ENCODE measurements around the gene ZFYVE27. TPM values are rescaled to one million over a fixed set of nuclear protein-coding genes. Genes with fewer than 3 reads are reported as not detected.

Gene ZFYVE27
- total and polyA plus RNA-seq, 7 donors: 7.2 to 42.2 (median 11.0) TPM

- WGBS, 2 donors: 97 to 98% methylated on average over 3 of the region's 3 CpGs
- intact Hi-C loops (cut with DNase I): no loop called here
- Histone ChIP-seq H3K4me1 (no peaks in the 10 kb centered on the region), H3K9me3 (no peaks in the 10 kb centered on the region), H3K27ac (peak overlapping the region in 2 of 4 donors; percentile 31 to 60), H3K27me3 (peaks cover 0 to 3% (median 0%) of the 10 kb centered on the region in 3 donors), H3K36me3 (peaks cover 7 to 26% (median 14%) of the 10 kb centered on the region in 4 donors), H3K4me3 (no peak overlapping the region)
- TF ChIP-seq POLR2A (IDR thresholded peaks at IDR 0.05) (no peak), EP300 (IDR thresholded peaks at IDR 0.05) (no peak), POLR2AphosphoS5 (IDR thresholded peaks at IDR 0.05) (no peak)
- TF ChIP-seq, protein P1, sequence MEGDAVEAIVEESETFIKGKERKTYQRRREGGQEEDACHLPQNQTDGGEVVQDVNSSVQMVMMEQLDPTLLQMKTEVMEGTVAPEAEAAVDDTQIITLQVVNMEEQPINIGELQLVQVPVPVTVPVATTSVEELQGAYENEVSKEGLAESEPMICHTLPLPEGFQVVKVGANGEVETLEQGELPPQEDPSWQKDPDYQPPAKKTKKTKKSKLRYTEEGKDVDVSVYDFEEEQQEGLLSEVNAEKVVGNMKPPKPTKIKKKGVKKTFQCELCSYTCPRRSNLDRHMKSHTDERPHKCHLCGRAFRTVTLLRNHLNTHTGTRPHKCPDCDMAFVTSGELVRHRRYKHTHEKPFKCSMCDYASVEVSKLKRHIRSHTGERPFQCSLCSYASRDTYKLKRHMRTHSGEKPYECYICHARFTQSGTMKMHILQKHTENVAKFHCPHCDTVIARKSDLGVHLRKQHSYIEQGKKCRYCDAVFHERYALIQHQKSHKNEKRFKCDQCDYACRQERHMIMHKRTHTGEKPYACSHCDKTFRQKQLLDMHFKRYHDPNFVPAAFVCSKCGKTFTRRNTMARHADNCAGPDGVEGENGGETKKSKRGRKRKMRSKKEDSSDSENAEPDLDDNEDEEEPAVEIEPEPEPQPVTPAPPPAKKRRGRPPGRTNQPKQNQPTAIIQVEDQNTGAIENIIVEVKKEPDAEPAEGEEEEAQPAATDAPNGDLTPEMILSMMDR (IDR thresholded peaks at IDR 0.05): no peak
- DNase-seq: no peak
These were observed 27.0 kb downstream of the ZFYVE27 start for GRCh38 chr10:97763947-97764346.

- DNase-seq: no peak
- Histone ChIP-seq H3K9me3 (no peaks in the 10 kb centered on the region), H3K4me1 (no peaks in the 10 kb centered on the region), H3K4me3 (no peak overlapping the region), H3K36me3 (peaks cover 5 to 20% (median 9%) of the 10 kb centered on the region in 4 donors), H3K27me3 (peaks cover 0 to 8% (median 2%) of the 10 kb centered on the region in 3 donors), H3K27ac (peak overlapping the region in 2 of 4 donors; percentile 31 to 60)
- intact Hi-C loops (cut with DNase I): no loop called here
- TF ChIP-seq POLR2A (IDR thresholded peaks at IDR 0.05) (no peak), POLR2AphosphoS5 (IDR thresholded peaks at IDR 0.05) (no peak), EP300 (IDR thresholded peaks at IDR 0.05) (no peak)
- TF ChIP-seq, protein P1 (IDR thresholded peaks at IDR 0.05): no peak
- 44 to 58% methylated on average over 7 of the region's 7 CpGs for WGBS, 2 donors
These were observed 27.6 kb downstream of the ZFYVE27 start for GRCh38 chr10:97764519-97764931.

DNA sequence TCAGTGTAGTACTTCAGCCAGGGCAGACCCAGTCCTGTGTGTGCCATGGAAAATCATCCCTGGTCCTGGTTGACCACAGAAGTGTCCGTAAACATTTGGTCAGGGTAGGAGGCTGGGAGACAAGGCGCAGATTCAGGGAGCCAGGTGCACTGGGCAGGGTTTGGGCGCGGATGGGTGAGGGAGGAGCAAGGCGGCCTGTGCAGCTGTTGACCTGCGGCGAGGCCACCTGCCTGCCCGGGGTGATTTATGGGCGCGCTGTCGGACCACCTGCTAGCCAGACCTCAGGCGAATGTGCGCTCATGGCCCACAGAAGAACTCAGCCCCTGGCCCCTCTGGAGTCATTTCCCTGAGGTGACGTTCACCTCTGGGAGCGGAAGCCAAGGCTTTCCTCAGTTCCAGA, 28.3 kb downstream of the ZFYVE27 start:
- WGBS, 2 donors: 26 to 70% methylated on average over 15 of the region's 15 CpGs
- peaks cover under 1 to 14% (median 3%) of the 10 kb centered on the region in 4 donors for H3K36me3 ChIP-seq
- no peak for TF ChIP-seq EP300 (IDR thresholded peaks at IDR 0.05)
- TF ChIP-seq, protein P1 (IDR thresholded peaks at IDR 0.05): no peak
- no peak for TF ChIP-seq POLR2AphosphoS5 (IDR thresholded peaks at IDR 0.05)
- TF ChIP-seq POLR2A (IDR thresholded peaks at IDR 0.05): no peak
- no peaks in the 10 kb centered on the region for H3K9me3 ChIP-seq
- intact Hi-C loops (cut with DNase I): no loop called here
- no peak for DNase-seq
- H3K27ac ChIP-seq: peak overlapping the region in 2 of 4 donors; percentile 31 to 60
- peaks cover 4 to 15% (median 8%) of the 10 kb centered on the region in 3 donors for H3K27me3 ChIP-seq
- no peaks in the 10 kb centered on the region for H3K4me1 ChIP-seq
- no peak overlapping the region for H3K4me3 ChIP-seq

DNA sequence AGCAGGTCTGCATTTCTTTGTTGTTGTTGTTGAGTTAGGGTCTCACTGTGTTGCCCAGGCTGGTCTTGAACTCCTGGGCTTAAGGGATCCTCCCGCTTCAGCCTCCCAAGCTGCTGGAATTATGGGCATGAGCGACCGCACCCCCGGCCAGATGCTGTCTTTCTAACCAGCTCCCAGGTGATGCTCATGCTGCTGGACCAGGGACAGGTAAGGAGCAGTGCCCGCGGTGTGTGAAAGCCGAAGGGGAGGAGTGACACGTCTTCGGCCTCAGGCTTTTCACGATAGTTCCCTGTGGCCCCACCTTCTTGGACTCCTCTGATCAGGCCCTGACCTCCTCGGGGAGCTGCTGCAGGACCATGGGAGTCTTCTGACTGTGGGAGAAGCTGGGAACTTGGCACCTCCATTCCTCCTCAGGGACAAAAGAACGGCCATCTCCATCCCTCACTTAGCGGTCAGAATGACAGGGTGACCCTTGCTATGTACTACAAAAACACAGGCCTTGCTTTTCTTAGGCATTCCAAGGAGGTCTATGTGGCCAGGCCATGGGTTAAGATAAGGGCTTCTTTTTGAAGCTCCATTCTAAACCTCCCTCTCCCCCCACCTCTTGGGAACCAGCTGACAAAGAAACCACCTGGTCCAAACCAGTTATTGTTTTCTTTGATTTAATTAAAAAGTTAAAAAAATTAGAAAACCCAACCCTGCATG, 29.3 kb downstream of the ZFYVE27 start:
- Histone ChIP-seq H3K36me3 (peaks cover 0 to 7% (median 0%) of the 10 kb centered on the region in 4 donors), H3K27ac (no peak overlapping the region), H3K4me3 (no peak overlapping the region), H3K4me1 (peaks cover 0 to 5% (median 4%) of the 10 kb centered on the region in 4 donors), H3K27me3 (peaks cover 8 to 26% (median 19%) of the 10 kb centered on the region in 3 donors), H3K9me3 (no peaks in the 10 kb centered on the region)
- DNase-seq: no peak
- intact Hi-C loops (cut with DNase I): no loop called here
- TF ChIP-seq POLR2A (IDR thresholded peaks at IDR 0.05): no peak
- TF ChIP-seq, protein P1 (IDR thresholded peaks at IDR 0.05): no peak
- TF ChIP-seq EP300 (IDR thresholded peaks at IDR 0.05): no peak
- no peak for TF ChIP-seq POLR2AphosphoS5 (IDR thresholded peaks at IDR 0.05)
- WGBS, 2 donors: 93 to 94% methylated on average over 13 of the region's 13 CpGs

Data from sigmoid colon (tissue), 7 donors.